K562 (cell line): ENCODE results near the gene ANKS1A. TPM values are rescaled to one million over a fixed set of nuclear protein-coding genes. Genes with fewer than 3 reads are reported as not detected.

Experiments
- ATAC-seq: fragments of 200-7000 bp; cut with Tn5 transposase; 3 replicates; pipeline ENCODE4 v1.9.1; 2020; ENCODE audit warnings: moderate library complexity
- BruUV-seq: library from RNA; stranded (reverse); fragments of 400-500 nt; replicated peaks from 2 replicates; lab custom pipeline; 2021; lab: Mats Ljungman, UMichigan
- CTCF ChIA-PET: fragments of 300-600 bp; formaldehyde crosslinking; extraction: SDS; loops from one replicate; lab custom pipeline; 2021; ENCODE audit warnings: low intra/inter-chr PET ratio; lab: Yijun Ruan, JAX
- POLR2A ChIA-PET: fragments of 300-600, 350-650 bp; sonication (Branson Sonifier 250); formaldehyde crosslinking; extraction: SDS; loops from one replicate; lab custom pipeline; 2021; ENCODE audit warnings: antibody characterized with exemption, inconsistent platforms; lab: Yijun Ruan, JAX
- DNase-seq, 4 experiments: peaks; one replicate each; pipeline versions ENCODE4 v3.0.0 to v3.0.0-alpha.2; 2011 to 2018; ENCODE audit warnings: low spot score in 3 of 4, mixed read lengths in 3 of 4; ENCODE audit errors: extremely low read depth in 1 of 4
- FAIRE-seq: peaks from 2 replicates; lab custom pipeline; 2011; peaks lifted over from hg19 to GRCh38; lab: Jason Lieb, UNC
- H2AFZ ChIP-seq: 2 replicates; pipeline ENCODE4 v1.6.0; 2011; ENCODE audit warnings: low read depth, low read length, control low read depth, inconsistent platforms
- H3K27ac ChIP-seq: fragments of 200-600 bp; 3 replicates; pipeline ENCODE4 v1.8.0; 2011; ENCODE audit warnings: low read depth, mild to moderate bottlenecking, control low read depth, inconsistent platforms, low read length, moderate library complexity, mixed read lengths; ENCODE audit errors: extremely low read depth
- H3K27me3 ChIP-seq, 2 experiments: fragments of 300-600 bp in 1 of 2; 2 replicates in 1 of 2; 3 replicates in 1 of 2; pipeline versions ENCODE4 v1.6.0 to v1.8.0; 2011; ENCODE audit warnings: inconsistent platforms in 2 of 2, low read length in 2 of 2, mild to moderate bottlenecking in 1 of 2, mixed read lengths in 1 of 2, moderate library complexity in 1 of 2; ENCODE audit not compliant: control insufficient read depth in 2 of 2, insufficient read depth in 2 of 2
- H3K36me3 ChIP-seq: fragments of 300-600 bp; 3 replicates; pipeline ENCODE4 v1.8.0; 2011; ENCODE audit warnings: mild to moderate bottlenecking, low read length, inconsistent platforms; ENCODE audit not compliant: control insufficient read depth, insufficient read depth
- H3K4me1 ChIP-seq, 2 experiments: fragments of 200-600 bp in 1 of 2; replicated peaks in 1 of 2; 2 replicates in 1 of 2; 3 replicates in 1 of 2; pipeline versions ENCODE4 v1.5.1 to v1.8.0; 2011; ENCODE audit warnings: inconsistent platforms in 2 of 2, low read length in 2 of 2, mild to moderate bottlenecking in 1 of 2, mixed read lengths in 1 of 2, moderate library complexity in 1 of 2; ENCODE audit not compliant: control insufficient read depth in 2 of 2, insufficient read depth in 2 of 2
- H3K4me2 ChIP-seq: 2 replicates; pipeline ENCODE4 v1.6.1; 2011; ENCODE audit warnings: low read length, control low read depth, inconsistent platforms, mixed read lengths; ENCODE audit not compliant: insufficient read depth
- H3K4me3 ChIP-seq: fragments of 200-600 bp; sonication (generic), shearing (Covaris generic); 2 replicates; pipeline ENCODE4 v1.5.1; 2016; ENCODE audit warnings: control low read depth, inconsistent platforms
- H3K79me2 ChIP-seq: fragments of 200-600 bp; 3 replicates; pipeline ENCODE4 v1.8.0; 2011; ENCODE audit warnings: low read length, inconsistent platforms; ENCODE audit not compliant: control insufficient read depth, insufficient read depth
- H3K9ac ChIP-seq, 2 experiments: 2 replicates each; pipeline versions ENCODE4 v1.6.0 to v1.6.1; 2011; ENCODE audit warnings: low read depth in 2 of 2, low read length in 2 of 2, control low read depth in 1 of 2, inconsistent platforms in 1 of 2, mild to moderate bottlenecking in 1 of 2, mixed read lengths in 1 of 2; ENCODE audit not compliant: insufficient read depth in 1 of 2
- H3K9me1 ChIP-seq: one replicate; pipeline ENCODE4 v1.6.0; 2011; ENCODE audit warnings: inconsistent platforms, mild to moderate bottlenecking, low read length, moderate library complexity; ENCODE audit not compliant: control insufficient read depth, insufficient read depth
- H3K9me3 ChIP-seq: replicated peaks from 2 replicates; pipeline ENCODE4 v1.5.1; 2011; ENCODE audit warnings: low read depth, low read length, inconsistent platforms; ENCODE audit not compliant: control insufficient read depth, insufficient read depth
- H4K20me1 ChIP-seq: replicated peaks from 2 replicates; pipeline ENCODE4 v1.6.1; 2011; ENCODE audit warnings: low read length, inconsistent platforms, mixed read lengths; ENCODE audit not compliant: control insufficient read depth, insufficient read depth
- CBX1 ChIP-seq: sonication (generic); IDR thresholded peaks from 2 replicates; pipeline ENCODE4 v1.6.1; 2016; ENCODE audit warnings: antibody characterized with exemption, low read depth, mild to moderate bottlenecking
- CHCHD3 ChIP-seq: fragments of 250-450 bp; sonication (Bioruptor Pico); IDR thresholded peaks from 2 replicates; pipeline ENCODE4 v2.1.2; 2022; ENCODE audit warnings: mild to moderate bottlenecking
- LARP7 ChIP-seq: fragments of 450-650 bp; IDR thresholded peaks from 2 replicates; pipeline ENCODE4 v1.6.1; 2016
- NCOA2 ChIP-seq, 2 experiments: fragments of 450-650 bp; IDR thresholded peaks; 2 replicates each; pipeline ENCODE4 v1.6.1; 2018; ENCODE audit warnings: mild to moderate bottlenecking in 2 of 2, moderate library complexity in 1 of 2; ENCODE audit not compliant: partially characterized antibody in 2 of 2
- NFE2 ChIP-seq: IDR thresholded peaks from 2 replicates; pipeline ENCODE4 v1.6.1; 2014; ENCODE audit warnings: antibody characterized with exemption, low read depth
- TRIM28 ChIP-seq: fragments of 450-650 bp; IDR thresholded peaks from 2 replicates; pipeline ENCODE4 v1.6.1; 2017
- ZNF79 ChIP-seq: fragments of 250-450 bp; sonication (Bioruptor Pico); IDR thresholded peaks from 2 replicates; pipeline ENCODE4 v1.4.0; 2020; ENCODE audit warnings: low read depth, mild to moderate bottlenecking, moderate library complexity
- WGBS: fragments of 100-300 bp; shearing (Covaris generic); methylation state at CpG from one replicate; pipeline ENCODE4 v1.1.6; 2016; ENCODE audit warnings: low coverage, mixed read lengths; ENCODE audit not compliant: insufficient coverage; ENCODE audit errors: missing lambda C conversion rate; 5-methylcytosine and 5-hydroxymethylcytosine counted together
- in situ Hi-C: fragments of 300-500 bp; cut with MboI; formaldehyde crosslinking; loops from 4 replicates; pipeline ENCODE4 v1.15.0; 2018; ENCODE audit warnings: inconsistent platforms, mixed read lengths
- intact Hi-C: fragments of 100-400 bp; cut with micrococcal nuclease; formaldehyde crosslinking; loops from 2 replicates; pipeline ENCODE4 v1.14.2; 2022
- polyA plus RNA-seq, 8 experiments: library from polyadenylated mRNA; depleted of rRNA in 4 of 8; stranded (reverse) in 5 of 8; unstranded in 3 of 8; fragments of >200 nt; fragmentation: Nextera tagmentation in 2 of 8; fragmentation: Illumina TruSeq in 1 of 8; extraction: Ambion mirVana in 2 of 8; extraction: Trizol in 1 of 8; gene quantifications; 2 replicates each; pipeline versions ENCODE4 v1.2.1 to v1.2.3, GENCODE V29; 2011 to 2014; ENCODE audit warnings: inconsistent platforms in 1 of 8, missing spikeins in 1 of 8
- total RNA-seq, 7 experiments: library from RNA; depleted of rRNA in 6 of 7; stranded (reverse); fragments of >200 nt in 6 of 7; fragmentation: Illumina TruSeq in 2 of 7; extraction: Trizol in 2 of 7; gene quantifications; 2 replicates each; pipeline versions ENCODE4 v1.2.1 to v1.2.3, GENCODE V29; 2011 to 2021; ENCODE audit warnings: low replicate concordance in 1 of 7
- TF ChIP-seq, protein P1 (sequence below): fragments of 250-450 bp; sonication (Bioruptor Pico); IDR thresholded peaks from 2 replicates; pipeline ENCODE4 v1.9.0; 2021; ENCODE audit warnings: mild to moderate bottlenecking, inconsistent platforms

The ANKS1A gene
- total and polyA plus RNA-seq, 9 of the 15 experiments (the other 6 are each of a cell fraction or from before 2014, with no cell fraction given) = 1.1 to 13.8 (median 5.3) TPM

DNA sequence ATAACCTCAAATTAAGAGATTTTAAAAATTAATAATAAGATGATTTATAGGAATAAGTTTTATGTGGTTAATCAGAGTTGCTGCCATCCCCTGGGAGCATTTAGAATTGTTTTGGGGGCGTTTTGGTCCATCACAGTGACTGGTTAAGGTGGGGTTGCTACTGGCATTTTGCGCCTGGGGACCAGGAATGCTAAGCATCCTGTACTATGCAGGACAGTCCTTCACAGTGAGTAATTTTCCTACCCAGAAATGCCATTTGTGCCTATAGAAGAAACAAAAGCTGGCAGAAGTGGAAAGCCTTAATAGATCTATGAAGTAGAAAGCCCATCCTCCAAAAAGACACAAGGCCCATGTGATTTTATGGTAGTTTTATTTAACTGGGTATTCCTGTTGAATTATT, 118.0 kb downstream of the ANKS1A start (continued):
- TF ChIP-seq LARP7 (no peak), NCOA2 (IDR thresholded peaks at IDR 0.05; ENCODE audit: partially characterized antibody in 2 of 2) (no peak), TRIM28 (no peak), ZNF79 (CRISPR knock-in tag) (no peak)
- TF ChIP-seq, protein P1, sequence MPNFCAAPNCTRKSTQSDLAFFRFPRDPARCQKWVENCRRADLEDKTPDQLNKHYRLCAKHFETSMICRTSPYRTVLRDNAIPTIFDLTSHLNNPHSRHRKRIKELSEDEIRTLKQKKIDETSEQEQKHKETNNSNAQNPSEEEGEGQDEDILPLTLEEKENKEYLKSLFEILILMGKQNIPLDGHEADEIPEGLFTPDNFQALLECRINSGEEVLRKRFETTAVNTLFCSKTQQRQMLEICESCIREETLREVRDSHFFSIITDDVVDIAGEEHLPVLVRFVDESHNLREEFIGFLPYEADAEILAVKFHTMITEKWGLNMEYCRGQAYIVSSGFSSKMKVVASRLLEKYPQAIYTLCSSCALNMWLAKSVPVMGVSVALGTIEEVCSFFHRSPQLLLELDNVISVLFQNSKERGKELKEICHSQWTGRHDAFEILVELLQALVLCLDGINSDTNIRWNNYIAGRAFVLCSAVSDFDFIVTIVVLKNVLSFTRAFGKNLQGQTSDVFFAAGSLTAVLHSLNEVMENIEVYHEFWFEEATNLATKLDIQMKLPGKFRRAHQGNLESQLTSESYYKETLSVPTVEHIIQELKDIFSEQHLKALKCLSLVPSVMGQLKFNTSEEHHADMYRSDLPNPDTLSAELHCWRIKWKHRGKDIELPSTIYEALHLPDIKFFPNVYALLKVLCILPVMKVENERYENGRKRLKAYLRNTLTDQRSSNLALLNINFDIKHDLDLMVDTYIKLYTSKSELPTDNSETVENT (CRISPR knock-in tag) = no peak

DNA sequence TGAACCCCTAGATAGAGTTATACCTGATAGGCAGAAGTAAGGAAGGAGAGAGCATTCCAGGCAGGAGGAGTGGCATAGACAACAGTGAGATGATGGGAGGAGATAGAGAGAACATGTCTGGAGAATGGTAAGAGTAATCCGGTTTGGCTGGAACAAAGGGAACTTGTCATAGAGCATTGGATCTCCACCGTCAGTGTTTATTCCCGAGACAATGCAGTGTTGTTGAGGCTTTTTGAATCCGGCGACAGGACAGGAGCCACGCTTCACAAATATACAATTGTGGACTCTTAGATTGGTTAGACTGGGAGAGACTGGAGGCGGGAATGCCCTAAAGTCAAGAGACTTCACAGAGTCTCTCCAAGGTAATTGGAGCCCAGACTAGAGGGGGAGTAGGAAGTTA, 119.8 kb downstream of the ANKS1A start:
- Histone ChIP-seq H3K9ac (no peak overlapping the region), H3K9me1 (no peaks in the 10 kb centered on the region), H3K27me3 (no peaks in the 10 kb centered on the region), H3K79me2 (no peaks in the 10 kb centered on the region), H3K36me3 (no peaks in the 10 kb centered on the region), H4K20me1 (no peaks in the 10 kb centered on the region), H3K4me3 (no peak overlapping the region), H3K9me3 (no peaks in the 10 kb centered on the region), H3K27ac (no peak overlapping the region), H3K4me2 (no peak overlapping the region), H3K4me1 (peaks cover 0 to 8% of the 10 kb centered on the region in 2 experiments; a peak in 2 of 5 replicates), H2AFZ (no peak overlapping the region)
- FAIRE-seq = no peak
- TF ChIP-seq NFE2 (no peak), CHCHD3 (CRISPR knock-in tag) (no peak), CBX1 (no peak)
- DNase-seq = no peak
- intact Hi-C loops = no loop called here
- WGBS = 87% methylated on average over 7 of the region's 7 CpGs
- ATAC-seq = no peak
- in situ Hi-C loops = no loop called here
- ChIA-PET POLR2A (interaction anchor here (0.6 to 0.7 kb wide), 2 partner anchors 33 to 56 kb away, joined by 3 read pairs; no protein-coding TSS in a partner anchor), CTCF (no interaction called here)
- BruUV-seq = no TSS peak
